ENCODE data around the gene DNAJC18. TPM values are rescaled to one million over a fixed set of nuclear protein-coding genes. Genes with fewer than 3 reads are reported as not detected.

The DNAJC18 gene
- total and polyA plus RNA-seq, 2 donors (not counting 1 experiment from before 2014, with no cell fraction given), result 2.0 to 13.6 TPM

- peaks cover 61 to 87% of the 10 kb centered on the region in 2 donors for H3K4me1 ChIP-seq (ENCODE audit: control insufficient read depth in 2 of 2, insufficient read depth in 2 of 2, low read length in 2 of 2)
- Mint-ChIP-seq H3K9me3 (ENCODE audit: insufficient read depth) (no peaks in the 10 kb centered on the region), H3K4me3 (peak within 1 kb of the TSS; percentile 99), H3K4me1 (peaks cover 72% of the 10 kb centered on the region), H3K27ac (peak within 1 kb of the TSS; percentile 99), H3K27me3 (no peaks in the 10 kb centered on the region)
- TF ChIP-seq EZH2 (IDR thresholded peaks at IDR 0.05; ENCODE audit: borderline replicate concordance, insufficient read depth, low read depth, low read length, poor library complexity, severe bottlenecking), result no peak
- H2AFZ ChIP-seq (ENCODE audit: insufficient read depth, low read depth, low read length, poor library complexity, severe bottlenecking), result peak within 1 kb of the TSS; percentile 58
- peaks cover 0 to 4% (median 0%) of the 10 kb centered on the region in 3 donors for H3K9me3 ChIP-seq (ENCODE audit: control extremely low read depth in 1 of 3, control insufficient read depth in 2 of 3, insufficient read depth in 1 of 3, low read length in 2 of 3)
- intact Hi-C loops (cut with micrococcal nuclease), result loop anchor here (2.0 to 5.0 kb wide), 3 partner anchors 15 to 813 kb away; partner anchors contain the start of genes HSPA9 and SPATA24
- peak within 1 kb of the TSS; percentile 76 for H3K9ac ChIP-seq (ENCODE audit: low read length)
- CTCF ChIA-PET, result interaction anchor here (0.6 to 5.3 kb wide), 8 partner anchors 10 to 246 kb away, joined by 3 to 39 read pairs (median 4); partner anchors contain the start of genes MATR3, PAIP2 and SPATA24
- POLR2A ChIA-PET, result interaction anchor here (0.5 to 8.4 kb wide), 12 partner anchors 9 to 1635 kb away, joined by 3 to 70 read pairs (median 5); partner anchors contain the start of genes HSPA9, MATR3, PAIP2 and SPATA24
- no peaks in the 10 kb centered on the region for H3K36me3 ChIP-seq (replicated peaks in 1 of 2; ENCODE audit: control extremely low read depth in 1 of 2, control insufficient read depth in 1 of 2, extremely low read depth in 1 of 2, insufficient read depth in 2 of 2, low read length in 1 of 2)
- H3K4me3 ChIP-seq (ENCODE audit: control extremely low read depth in 1 of 5, extremely low read depth in 1 of 5, insufficient read depth in 1 of 5, low read depth in 2 of 5, low read length in 4 of 5), result peak within 1 kb of the TSS; percentile 44 to 76 (median 66)
- whole genome bisulfite sequencing (ENCODE audit: insufficient coverage), result 6% methylated on average over 9 of the region's 11 CpGs
- ATAC-seq (ENCODE audit: low read depth), result peak; percentile 62
- H3K27me3 ChIP-seq (replicated peaks in 1 of 4; ENCODE audit: control extremely low read depth in 1 of 4, control insufficient read depth in 3 of 4, insufficient read depth in 4 of 4, low read length in 3 of 4), result no peaks in the 10 kb centered on the region
- peak; percentile 91 for DNase-seq
- peak within 1 kb of the TSS; percentile 91 for H3K4me2 ChIP-seq (replicated peaks; ENCODE audit: low read depth, low read length, poor library complexity, severe bottlenecking)
- peaks cover 6% of the 10 kb centered on the region for H4K20me1 ChIP-seq (ENCODE audit: control insufficient read depth, insufficient read depth, low read length, poor library complexity, severe bottlenecking)
- H3K27ac ChIP-seq (ENCODE audit: low read length in 2 of 2), result peak within 1 kb of the TSS; percentile 86 to 89
- H3K79me2 ChIP-seq (ENCODE audit: control insufficient read depth, insufficient read depth, low read length), result peaks cover 31% of the 10 kb centered on the region
Measured at GRCh38 chr5:139389701-139390638, 49.4 kb downstream of the DNAJC18 start, which contains the start of gene MZB1. Gene MZB1 (minus strand): TSS chr5:139389913. CDS start chr5:139389856, 57 bp downstream.

GRCh38 chr5:139388198-139388821 lies 51.0 kb downstream of the DNAJC18 start:
- DNase-seq, result peak; percentile 89
- Mint-ChIP-seq H3K4me1 (peaks cover 87% of the 10 kb centered on the region), H3K9me3 (ENCODE audit: insufficient read depth) (no peaks in the 10 kb centered on the region), H3K27me3 (no peaks in the 10 kb centered on the region), H3K4me3 (peak overlapping the region; percentile 99), H3K27ac (peak overlapping the region; percentile 99)
- peak overlapping the region; percentile 44 to 76 (median 66) for H3K4me3 ChIP-seq (ENCODE audit: control extremely low read depth in 1 of 5, extremely low read depth in 1 of 5, insufficient read depth in 1 of 5, low read depth in 2 of 5, low read length in 4 of 5)
- intact Hi-C loops (cut with micrococcal nuclease), result loop anchor here (2.0 kb wide), 1 partner anchor 16 kb away; the partner anchor contains the start of gene SPATA24
- peak overlapping the region; percentile 68 for H2AFZ ChIP-seq (ENCODE audit: insufficient read depth, low read depth, low read length, poor library complexity, severe bottlenecking)
- no peaks in the 10 kb centered on the region for H3K36me3 ChIP-seq (replicated peaks in 1 of 2; ENCODE audit: control extremely low read depth in 1 of 2, control insufficient read depth in 1 of 2, extremely low read depth in 1 of 2, insufficient read depth in 2 of 2, low read length in 1 of 2)
- H3K27me3 ChIP-seq (replicated peaks in 1 of 4; ENCODE audit: control extremely low read depth in 1 of 4, control insufficient read depth in 3 of 4, insufficient read depth in 4 of 4, low read length in 3 of 4), result no peaks in the 10 kb centered on the region
- WGBS (ENCODE audit: insufficient coverage), result 21% methylated on average over 6 of the region's 8 CpGs
- peaks cover 0 to 4% (median 0%) of the 10 kb centered on the region in 3 donors for H3K9me3 ChIP-seq (ENCODE audit: control extremely low read depth in 1 of 3, control insufficient read depth in 2 of 3, insufficient read depth in 1 of 3, low read length in 2 of 3)
- ATAC-seq (ENCODE audit: low read depth), result peak; percentile 19
- H3K79me2 ChIP-seq (ENCODE audit: control insufficient read depth, insufficient read depth, low read length), result peaks cover 34% of the 10 kb centered on the region
- CTCF ChIA-PET, result interaction anchor here (0.6 to 5.3 kb wide), 11 partner anchors 11 to 178 kb away, joined by 3 to 39 read pairs (median 4); partner anchors contain the start of genes PAIP2 and SPATA24
- H3K4me2 ChIP-seq (replicated peaks; ENCODE audit: low read depth, low read length, poor library complexity, severe bottlenecking), result peak overlapping the region; percentile 91
- peaks cover 68 to 91% of the 10 kb centered on the region in 2 donors for H3K4me1 ChIP-seq (ENCODE audit: control insufficient read depth in 2 of 2, insufficient read depth in 2 of 2, low read length in 2 of 2)
- peak overlapping the region; percentile 76 for H3K9ac ChIP-seq (ENCODE audit: low read length)
- H4K20me1 ChIP-seq (ENCODE audit: control insufficient read depth, insufficient read depth, low read length, poor library complexity, severe bottlenecking), result no peaks in the 10 kb centered on the region
- H3K27ac ChIP-seq (ENCODE audit: low read length in 2 of 2), result peak overlapping the region; percentile 86 to 89
- POLR2A ChIA-PET, result interaction anchor here (0.9 to 8.4 kb wide), 9 partner anchors 15 to 282 kb away, joined by 3 to 70 read pairs (median 4); partner anchors contain the start of genes MATR3, PAIP2 and SPATA24
- TF ChIP-seq CTCF (IDR thresholded peaks at IDR 0.05) (no peak), EZH2 (IDR thresholded peaks at IDR 0.05; ENCODE audit: borderline replicate concordance, insufficient read depth, low read depth, low read length, poor library complexity, severe bottlenecking) (no peak)

Measured in B cell (primary cell).